DOHH2 (cell line): ENCODE data around the gene BRSK2.

Experiments
- EZH2phosphoT487 ChIP-seq: fragments of 200-600 bp; sonication (generic); IDR thresholded peaks from 2 replicates; pipeline ENCODE4 v1.6.1; 2017; ENCODE audit warnings: borderline replicate concordance, mild to moderate bottlenecking, antibody characterized with exemption, low read length, moderate library complexity, mixed read lengths
- TF ChIP-seq, protein P1 (sequence below): fragments of 200-600 bp; sonication (generic); IDR thresholded peaks from one replicate; pipeline ENCODE4 v1.5.1; 2014; ENCODE audit warnings: antibody characterized with exemption, mild to moderate bottlenecking, low read depth, low read length; ENCODE audit not compliant: poor library complexity, severe bottlenecking

DNA sequence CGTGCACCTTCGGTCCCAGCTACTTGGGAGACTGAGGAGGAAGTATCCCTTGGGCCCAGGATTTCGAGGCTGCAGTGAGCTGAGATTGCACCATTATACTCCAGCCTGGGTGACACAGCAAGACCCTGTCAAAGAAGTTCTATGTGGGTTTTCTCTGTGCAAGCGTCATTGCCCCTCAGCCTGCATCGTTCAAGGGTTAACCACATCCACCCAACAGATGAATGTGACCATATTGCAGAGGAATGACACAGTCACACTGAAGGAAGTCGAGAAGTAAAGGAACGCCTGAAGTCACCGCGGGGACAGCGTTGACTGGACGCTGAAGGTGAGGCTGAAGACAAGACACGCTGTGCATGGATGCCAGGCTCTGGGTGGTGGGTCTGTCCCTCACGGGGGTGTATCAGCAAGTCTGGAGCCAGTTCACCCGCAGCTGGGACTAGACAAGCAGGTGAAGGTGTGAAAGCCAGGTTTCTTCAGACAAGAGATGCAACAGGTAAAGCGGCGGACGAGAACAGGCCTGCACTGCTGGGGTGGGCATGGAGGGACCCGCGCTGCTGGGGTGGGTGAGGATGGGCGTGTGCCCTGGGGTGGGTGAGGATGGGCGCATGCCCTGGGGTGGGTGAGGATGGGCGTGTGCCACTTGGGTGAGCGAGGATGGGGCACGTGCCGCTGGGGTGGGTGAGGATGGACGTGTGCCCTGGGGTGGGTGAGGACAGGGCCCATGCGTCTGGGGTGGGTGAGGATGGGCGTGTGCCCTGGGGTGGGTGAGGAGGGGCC lies 43.8 kb upstream of the BRSK2 start:
- TF ChIP-seq, protein P1, sequence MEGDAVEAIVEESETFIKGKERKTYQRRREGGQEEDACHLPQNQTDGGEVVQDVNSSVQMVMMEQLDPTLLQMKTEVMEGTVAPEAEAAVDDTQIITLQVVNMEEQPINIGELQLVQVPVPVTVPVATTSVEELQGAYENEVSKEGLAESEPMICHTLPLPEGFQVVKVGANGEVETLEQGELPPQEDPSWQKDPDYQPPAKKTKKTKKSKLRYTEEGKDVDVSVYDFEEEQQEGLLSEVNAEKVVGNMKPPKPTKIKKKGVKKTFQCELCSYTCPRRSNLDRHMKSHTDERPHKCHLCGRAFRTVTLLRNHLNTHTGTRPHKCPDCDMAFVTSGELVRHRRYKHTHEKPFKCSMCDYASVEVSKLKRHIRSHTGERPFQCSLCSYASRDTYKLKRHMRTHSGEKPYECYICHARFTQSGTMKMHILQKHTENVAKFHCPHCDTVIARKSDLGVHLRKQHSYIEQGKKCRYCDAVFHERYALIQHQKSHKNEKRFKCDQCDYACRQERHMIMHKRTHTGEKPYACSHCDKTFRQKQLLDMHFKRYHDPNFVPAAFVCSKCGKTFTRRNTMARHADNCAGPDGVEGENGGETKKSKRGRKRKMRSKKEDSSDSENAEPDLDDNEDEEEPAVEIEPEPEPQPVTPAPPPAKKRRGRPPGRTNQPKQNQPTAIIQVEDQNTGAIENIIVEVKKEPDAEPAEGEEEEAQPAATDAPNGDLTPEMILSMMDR, result no peak
- no peak for TF ChIP-seq EZH2phosphoT487
